ENCODE results near the gene CD300C. TPM values are rescaled to one million over a fixed set of nuclear protein-coding genes. Genes with fewer than 3 reads are reported as not detected.
"Not testable (repeated sequence)": the region's sequence is repeated elsewhere in the genome, so short reads cannot be mapped to it uniquely, and the experiment has no call there.

The CD300C gene
- total and polyA plus RNA-seq, 2 donors (not counting 1 experiment from before 2014, with no cell fraction given) = not detected

- TF ChIP-seq CTCF (conservative IDR thresholded peaks at IDR 0.05 in 1 of 2, IDR thresholded peaks at IDR 0.05 in 1 of 2; ENCODE audit: low read depth in 1 of 2, low read length in 2 of 2) (no peak), EZH2 (IDR thresholded peaks at IDR 0.05; ENCODE audit: low read length, missing control alignments) (no peak)
- DNase-seq (ENCODE audit: low read depth in 2 of 2) = peak in 1 of 2 donors; percentile 87
- peaks cover 11% of the 10 kb centered on the region for H3K9me3 ChIP-seq (ENCODE audit: control insufficient read depth, insufficient read depth, low read depth, low read length)
- H3K4me3 ChIP-seq (replicated peaks in 1 of 4; ENCODE audit: control extremely low read depth in 1 of 4, insufficient read depth in 1 of 4, low read depth in 3 of 4, low read length in 4 of 4) = no peak overlapping the region
- H2AFZ ChIP-seq (ENCODE audit: low read length) = no peak overlapping the region
- H4K20me1 ChIP-seq (ENCODE audit: control insufficient read depth, extremely low read depth, insufficient read depth, low read length) = no peaks in the 10 kb centered on the region
- H3K27ac ChIP-seq (ENCODE audit: insufficient read depth, low read length) = no peak overlapping the region
- H3K79me2 ChIP-seq (ENCODE audit: control insufficient read depth, insufficient read depth, low read length) = no peaks in the 10 kb centered on the region
- H3K4me2 ChIP-seq (ENCODE audit: extremely low read depth, insufficient read depth, low read length) = no peak overlapping the region
- H3K36me3 ChIP-seq (ENCODE audit: control insufficient read depth, insufficient read depth, low read length) = no peaks in the 10 kb centered on the region
- no peaks in the 10 kb centered on the region for H3K4me1 ChIP-seq (ENCODE audit: control insufficient read depth, extremely low read depth, insufficient read depth, low read length)
- H3K27me3 ChIP-seq (ENCODE audit: control insufficient read depth, insufficient read depth, low read length) = no peaks in the 10 kb centered on the region
- H3K9ac ChIP-seq (ENCODE audit: insufficient read depth, low read length) = no peak overlapping the region
These were observed 33.3 kb downstream of the CD300C start for GRCh38 chr17:74512624-74513091.

DNA sequence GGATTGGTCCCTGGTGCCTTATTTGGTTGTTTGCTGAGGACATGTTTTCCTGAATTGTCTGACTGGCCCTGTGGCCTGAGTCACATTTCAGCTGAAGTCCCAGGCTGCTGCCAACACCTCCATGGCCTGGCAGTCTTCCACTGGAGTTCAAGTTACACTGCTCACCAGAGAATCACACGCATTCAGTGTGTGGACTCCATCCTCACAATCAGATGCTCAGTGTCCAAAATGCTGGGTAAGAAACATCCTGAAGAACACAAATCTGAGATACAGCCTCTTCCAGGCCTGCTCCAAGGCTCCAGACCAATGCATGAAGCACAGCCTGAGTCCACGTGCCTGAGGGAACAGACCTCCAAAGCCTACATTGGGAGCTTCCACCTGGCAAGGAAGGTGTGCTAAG, 33.9 kb downstream of the CD300C start:
- Histone ChIP-seq H3K9me3 (ENCODE audit: control insufficient read depth, insufficient read depth, low read depth, low read length) (peaks cover 11% of the 10 kb centered on the region), H3K27ac (ENCODE audit: insufficient read depth, low read length) (no peak overlapping the region), H2AFZ (ENCODE audit: low read length) (no peak overlapping the region), H3K4me2 (ENCODE audit: extremely low read depth, insufficient read depth, low read length) (no peak overlapping the region), H3K79me2 (ENCODE audit: control insufficient read depth, insufficient read depth, low read length) (no peaks in the 10 kb centered on the region), H3K27me3 (ENCODE audit: control insufficient read depth, insufficient read depth, low read length) (no peaks in the 10 kb centered on the region), H3K36me3 (ENCODE audit: control insufficient read depth, insufficient read depth, low read length) (no peaks in the 10 kb centered on the region), H4K20me1 (ENCODE audit: control insufficient read depth, extremely low read depth, insufficient read depth, low read length) (no peaks in the 10 kb centered on the region), H3K4me3 (replicated peaks in 1 of 4; ENCODE audit: control extremely low read depth in 1 of 4, insufficient read depth in 1 of 4, low read depth in 3 of 4, low read length in 4 of 4) (no peak overlapping the region), H3K9ac (ENCODE audit: insufficient read depth, low read length) (no peak overlapping the region), H3K4me1 (ENCODE audit: control insufficient read depth, extremely low read depth, insufficient read depth, low read length) (no peaks in the 10 kb centered on the region)
- TF ChIP-seq EZH2 (IDR thresholded peaks at IDR 0.05; ENCODE audit: low read length, missing control alignments) (no peak), CTCF (conservative IDR thresholded peaks at IDR 0.05 in 1 of 2, IDR thresholded peaks at IDR 0.05 in 1 of 2; ENCODE audit: low read depth in 1 of 2, low read length in 2 of 2) (no peak)
- DNase-seq (ENCODE audit: low read depth in 2 of 2) = peak; percentile 7 to 75

GRCh38 chr17:74508156-74508555, 37.8 kb downstream of the CD300C start:
- no peak for DNase-seq (ENCODE audit: low read depth in 2 of 2)
- no peaks in the 10 kb centered on the region for H3K36me3 ChIP-seq (ENCODE audit: control insufficient read depth, insufficient read depth, low read length)
- TF ChIP-seq CTCF (conservative IDR thresholded peaks at IDR 0.05 in 1 of 2, IDR thresholded peaks at IDR 0.05 in 1 of 2; ENCODE audit: low read depth in 1 of 2, low read length in 2 of 2) (no peak), EZH2 (IDR thresholded peaks at IDR 0.05; ENCODE audit: low read length, missing control alignments) (no peak)
- H3K27ac ChIP-seq (ENCODE audit: insufficient read depth, low read length) = no peak overlapping the region
- H3K27me3 ChIP-seq (ENCODE audit: control insufficient read depth, insufficient read depth, low read length) = no peaks in the 10 kb centered on the region
- H3K9ac ChIP-seq (ENCODE audit: insufficient read depth, low read length) = no peak overlapping the region
- no peaks in the 10 kb centered on the region for H3K4me1 ChIP-seq (ENCODE audit: control insufficient read depth, extremely low read depth, insufficient read depth, low read length)
- H2AFZ ChIP-seq (ENCODE audit: low read length) = no peak overlapping the region
- no peaks in the 10 kb centered on the region for H3K9me3 ChIP-seq (ENCODE audit: control insufficient read depth, insufficient read depth, low read depth, low read length)
- H4K20me1 ChIP-seq (ENCODE audit: control insufficient read depth, extremely low read depth, insufficient read depth, low read length) = no peaks in the 10 kb centered on the region
- H3K4me3 ChIP-seq (replicated peaks in 1 of 4; ENCODE audit: control extremely low read depth in 1 of 4, insufficient read depth in 1 of 4, low read depth in 3 of 4, low read length in 4 of 4) = no peak overlapping the region
- H3K79me2 ChIP-seq (ENCODE audit: control insufficient read depth, insufficient read depth, low read length) = no peaks in the 10 kb centered on the region
- H3K4me2 ChIP-seq (ENCODE audit: extremely low read depth, insufficient read depth, low read length) = no peak overlapping the region

- H3K4me3 ChIP-seq (replicated peaks in 1 of 4; ENCODE audit: control extremely low read depth in 1 of 4, insufficient read depth in 1 of 4, low read depth in 3 of 4, low read length in 4 of 4); H4K20me1 ChIP-seq (ENCODE audit: control insufficient read depth, extremely low read depth, insufficient read depth, low read length); H3K27ac ChIP-seq (ENCODE audit: insufficient read depth, low read length); H3K9me3 ChIP-seq (ENCODE audit: control insufficient read depth, insufficient read depth, low read depth, low read length); H3K36me3 ChIP-seq (ENCODE audit: control insufficient read depth, insufficient read depth, low read length); H3K4me1 ChIP-seq (ENCODE audit: control insufficient read depth, extremely low read depth, insufficient read depth, low read length); H3K27me3 ChIP-seq (ENCODE audit: control insufficient read depth, insufficient read depth, low read length); H2AFZ ChIP-seq (ENCODE audit: low read length); H3K9ac ChIP-seq (ENCODE audit: insufficient read depth, low read length); H3K4me2 ChIP-seq (ENCODE audit: extremely low read depth, insufficient read depth, low read length); H3K79me2 ChIP-seq (ENCODE audit: control insufficient read depth, insufficient read depth, low read length): not testable (repeated sequence)
- peak; percentile 16 for DNase-seq (ENCODE audit: low read depth in 2 of 2)
These were observed 42.0 kb downstream of the CD300C start for GRCh38 chr17:74503949-74504348.
